Breast epithelium (tissue), 4 donors: ENCODE measurements around the gene SLC6A9. TPM values are rescaled to one million over a fixed set of nuclear protein-coding genes. Genes with fewer than 3 reads are reported as not detected.

ENCODE experiments used
- DNase-seq, 2 donors: peaks; one replicate each; pipeline ENCODE4 v3.0.0-alpha.2; 2019; ENCODE audit warnings: low spot score in 2 of 2
- H3K27ac ChIP-seq, 2 donors: fragments of 200-600 bp; sonication (generic) in 1 of 2; one replicate each; pipeline ENCODE4 v1.5.1; 2016 to 2019; ENCODE audit warnings: mild to moderate bottlenecking in 1 of 2
- H3K27me3 ChIP-seq, 2 donors: fragments of 200-600 bp; sonication (generic) in 1 of 2; one replicate each; pipeline versions ENCODE4 v1.5.1 to v1.6.0; 2017 to 2019; ENCODE audit warnings: control low read depth in 1 of 2, mild to moderate bottlenecking in 1 of 2
- H3K36me3 ChIP-seq: fragments of 200-600 bp; one replicate; pipeline ENCODE4 v1.5.1; 2019
- H3K4me1 ChIP-seq, 2 donors: fragments of 200-600 bp; sonication (generic); one replicate each; pipeline ENCODE4 v1.5.1; 2016 to 2019; ENCODE audit warnings: control low read depth in 1 of 2
- H3K4me3 ChIP-seq, 3 donors: fragments of 200-600 bp; sonication (generic); 1 replicate in 2 of 3; 2 replicates in 1 of 3; pipeline ENCODE4 v1.5.1; 2016 to 2019; ENCODE audit warnings: mild to moderate bottlenecking in 3 of 3, moderate library complexity in 2 of 3
- H3K9me3 ChIP-seq, 2 donors: fragments of 200-600 bp; sonication (generic) in 1 of 2; one replicate each; pipeline ENCODE4 v1.5.1; 2016 to 2019; ENCODE audit warnings: control low read depth in 1 of 2
- CTCF ChIP-seq, 3 donors: fragments of 450-650 bp; IDR thresholded peaks; one replicate each; pipeline ENCODE4 v1.5.1; 2016 to 2017; ENCODE audit warnings: antibody characterized with exemption in 3 of 3, mild to moderate bottlenecking in 3 of 3, moderate library complexity in 3 of 3
- POLR2A ChIP-seq: fragments of 450-650 bp; IDR thresholded peaks from one replicate; pipeline ENCODE4 v1.6.1; 2016; ENCODE audit warnings: antibody characterized with exemption, mild to moderate bottlenecking, moderate library complexity
- POLR2AphosphoS5 ChIP-seq, 3 donors: sonication (generic); formaldehyde crosslinking; IDR thresholded peaks; one replicate each; pipeline ENCODE4 v1.6.1; 2017; ENCODE audit warnings: antibody characterized with exemption in 3 of 3
- intact Hi-C: fragments of 100-400 bp; cut with DNase I; formaldehyde crosslinking; loops from one replicate; pipeline ENCODE4 v1.15.1; 2023; ENCODE audit warnings: low total_unique reads
- total RNA-seq, 3 donors: library from RNA; depleted of rRNA; stranded (reverse); fragments of >200 nt; gene quantifications; one replicate each; pipeline ENCODE4 v1.1.0, GENCODE V29; 2016

SLC6A9 gene
- total RNA-seq, 3 donors from 2014 or later: 0.32 to 5.1 (median 3.9) TPM

DNA sequence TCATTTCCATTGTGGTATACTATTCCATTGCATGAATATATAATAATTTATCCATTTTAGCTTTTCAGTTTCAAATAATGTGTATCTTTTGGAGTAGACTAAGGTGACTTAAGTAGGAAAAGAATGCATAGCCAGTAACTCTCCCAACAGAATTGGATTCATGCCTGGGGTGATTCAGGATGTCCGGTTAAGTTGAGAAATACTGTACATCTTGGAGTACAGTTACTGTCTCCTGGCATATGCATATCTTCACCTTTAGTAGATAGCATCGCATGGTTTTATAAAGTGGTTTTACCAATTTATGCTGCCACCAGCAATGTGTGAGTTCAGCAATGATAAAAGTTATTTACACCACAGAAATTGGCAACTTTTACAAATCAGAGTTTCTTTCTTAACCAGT, 18.6 kb upstream of the SLC6A9 start:
- no peak for TF ChIP-seq CTCF (IDR thresholded peaks at IDR 0.05)
- TF ChIP-seq POLR2A: no peak
- no peak for TF ChIP-seq POLR2AphosphoS5 (IDR thresholded peaks at IDR 0.05)
- intact Hi-C loops: no loop called here
- no peaks in the 10 kb centered on the region for H3K36me3 ChIP-seq
- H3K4me3 ChIP-seq: no peak overlapping the region
- H3K27me3 ChIP-seq: no peaks in the 10 kb centered on the region
- H3K4me1 ChIP-seq: no peaks in the 10 kb centered on the region
- no peaks in the 10 kb centered on the region for H3K9me3 ChIP-seq
- no peak overlapping the region for H3K27ac ChIP-seq
- no peak for DNase-seq

DNA sequence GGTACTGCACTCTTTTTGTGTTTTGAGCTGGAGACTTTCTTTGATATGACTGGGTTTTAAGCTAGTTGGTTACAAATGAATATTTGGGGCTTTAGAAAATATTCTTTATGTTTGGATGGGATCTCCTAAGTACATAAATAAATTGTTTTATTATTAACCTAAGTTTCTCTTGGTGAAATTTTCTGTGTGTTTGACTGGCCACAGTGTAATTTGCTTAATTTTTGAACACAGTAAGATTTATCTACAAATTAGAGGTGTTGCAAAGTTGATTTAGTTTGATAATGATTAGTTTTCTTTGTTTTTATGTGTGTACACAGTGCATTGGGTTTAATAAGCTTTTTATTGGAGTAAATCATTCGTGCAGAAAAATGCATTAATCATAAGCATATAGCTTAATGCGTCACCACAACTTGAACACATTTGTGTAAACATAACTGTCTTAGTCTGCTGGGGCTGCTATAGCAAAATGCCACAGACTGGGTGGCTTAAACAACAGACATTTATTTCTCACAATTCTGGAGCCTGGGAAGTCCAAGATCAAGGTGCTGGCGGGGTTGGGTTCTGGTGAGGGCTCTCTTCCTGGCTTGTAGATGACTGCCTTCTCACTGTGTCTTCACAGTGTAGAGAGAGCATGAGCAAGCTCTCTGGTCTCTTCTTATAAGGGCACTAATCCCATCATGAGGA, 17.4 kb upstream of the SLC6A9 start:
- Histone ChIP-seq H3K36me3 (no peaks in the 10 kb centered on the region), H3K4me1 (no peaks in the 10 kb centered on the region), H3K27me3 (no peaks in the 10 kb centered on the region), H3K9me3 (no peaks in the 10 kb centered on the region), H3K4me3 (no peak overlapping the region), H3K27ac (no peak overlapping the region)
- no peak for DNase-seq
- TF ChIP-seq POLR2AphosphoS5 (IDR thresholded peaks at IDR 0.05) (no peak), CTCF (IDR thresholded peaks at IDR 0.05) (no peak), POLR2A (no peak)
- intact Hi-C loops: no loop called here

DNA sequence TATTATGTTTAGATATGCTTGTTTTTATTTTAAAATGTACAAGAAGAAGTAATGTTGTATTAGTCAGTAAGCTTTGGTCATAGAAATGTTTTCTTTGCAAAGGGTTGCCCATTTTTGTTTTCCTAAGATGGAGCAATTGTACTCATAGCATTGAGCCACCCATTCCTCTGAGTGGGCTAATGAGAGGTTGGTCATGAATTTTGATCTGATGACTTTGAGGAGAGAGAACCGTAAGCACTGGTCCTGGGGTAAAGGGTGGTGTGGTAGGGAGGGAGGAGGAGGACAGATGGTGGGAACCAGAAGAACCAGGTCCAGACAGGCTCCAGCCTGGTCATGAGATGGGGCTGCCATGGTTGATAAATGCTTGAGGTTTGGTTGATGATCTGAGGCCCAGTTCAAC, 15.9 kb upstream of the SLC6A9 start:
- no peaks in the 10 kb centered on the region for H3K27me3 ChIP-seq
- TF ChIP-seq POLR2A: no peak
- TF ChIP-seq CTCF (IDR thresholded peaks at IDR 0.05): no peak
- TF ChIP-seq POLR2AphosphoS5 (IDR thresholded peaks at IDR 0.05): no peak
- no peaks in the 10 kb centered on the region for H3K4me1 ChIP-seq
- intact Hi-C loops: no loop called here
- H3K4me3 ChIP-seq: no peak overlapping the region
- no peak overlapping the region for H3K27ac ChIP-seq
- H3K9me3 ChIP-seq: no peaks in the 10 kb centered on the region
- H3K36me3 ChIP-seq: no peaks in the 10 kb centered on the region
- no peak for DNase-seq

DNA sequence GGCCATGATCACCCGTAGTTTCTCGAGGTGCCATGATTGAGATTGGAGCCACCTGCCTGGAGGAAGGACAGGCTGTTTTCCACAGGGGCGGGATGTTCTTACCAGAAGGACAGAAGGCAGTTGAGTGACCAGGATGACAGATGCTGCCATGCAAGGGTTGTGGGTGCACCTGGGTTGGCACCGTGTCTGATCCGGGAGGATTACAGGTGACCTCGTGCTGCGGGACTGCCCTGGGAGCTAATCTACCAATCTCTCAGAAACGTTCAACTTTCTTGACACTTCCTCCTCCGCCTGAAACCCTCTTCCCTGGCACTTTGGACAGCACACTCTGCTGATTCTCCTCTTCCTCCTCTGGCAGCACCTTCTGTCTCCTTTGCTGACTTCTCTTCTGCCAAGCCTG, 13.8 kb upstream of the SLC6A9 start:
- Histone ChIP-seq H3K4me3 (no peak overlapping the region), H3K36me3 (no peaks in the 10 kb centered on the region), H3K27ac (no peak overlapping the region), H3K4me1 (no peaks in the 10 kb centered on the region), H3K9me3 (no peaks in the 10 kb centered on the region), H3K27me3 (no peaks in the 10 kb centered on the region)
- intact Hi-C loops: no loop called here
- TF ChIP-seq CTCF (IDR thresholded peaks at IDR 0.05) (no peak), POLR2AphosphoS5 (IDR thresholded peaks at IDR 0.05) (no peak)
- no peak for DNase-seq

DNA sequence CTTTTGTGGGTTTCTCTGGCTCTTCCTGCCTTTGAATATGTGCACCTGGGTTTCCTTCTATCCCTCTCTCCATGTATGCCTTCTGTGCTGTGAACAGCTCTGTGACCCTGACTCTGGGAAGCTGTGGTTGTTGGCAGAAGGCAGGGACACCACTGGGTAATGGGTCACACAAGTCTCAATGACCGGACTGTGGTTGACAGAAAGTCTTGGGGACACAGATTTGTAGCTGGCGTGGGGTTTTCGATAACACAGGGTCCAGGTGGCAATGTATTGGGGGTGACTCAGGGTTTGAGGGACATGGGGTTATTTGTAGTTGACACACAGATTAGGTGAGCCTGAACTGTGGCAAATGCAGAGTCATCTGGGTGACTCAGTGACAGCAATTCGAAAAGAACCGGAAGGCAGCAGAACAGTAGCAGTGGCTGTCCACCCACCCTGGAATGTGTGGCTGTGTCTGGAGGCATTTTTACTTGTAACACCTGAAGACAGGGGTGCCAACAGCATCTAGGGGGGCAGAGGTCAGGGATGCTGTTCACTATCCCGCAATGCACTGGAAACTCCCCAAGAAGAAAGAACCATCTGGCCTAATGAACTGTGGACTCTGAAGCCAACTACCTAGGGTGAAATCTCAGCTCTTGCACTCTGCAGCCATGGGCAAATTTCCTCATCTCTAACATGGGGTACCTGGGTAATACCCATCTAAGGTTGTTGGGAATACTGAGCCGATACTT, 13.0 kb upstream of the SLC6A9 start:
- intact Hi-C loops: no loop called here
- Histone ChIP-seq H3K27me3 (no peaks in the 10 kb centered on the region), H3K27ac (no peak overlapping the region), H3K4me1 (no peaks in the 10 kb centered on the region), H3K36me3 (no peaks in the 10 kb centered on the region), H3K4me3 (no peak overlapping the region), H3K9me3 (no peaks in the 10 kb centered on the region)
- TF ChIP-seq CTCF (IDR thresholded peaks at IDR 0.05) (no peak), POLR2A (no peak)
- DNase-seq: no peak
